HG02571 (cell line): ENCODE results near the gene KBTBD8.

ENCODE experiments used
- ATAC-seq: cut with Tn5 transposase; IDR thresholded peaks from one replicate; pipeline ENCODE4 v1.9.1; 2021; ENCODE audit warnings: mild to moderate bottlenecking, moderate library complexity; ENCODE audit not compliant: unreplicated experiment

Gene KBTBD8

GRCh38 chr3:67033079-67033478 lies 35.0 kb downstream of the KBTBD8 start:
- ATAC-seq, result no peak

GRCh38 chr3:67034371-67034770 lies 36.3 kb downstream of the KBTBD8 start:
- no peak for ATAC-seq

- ATAC-seq, result no peak
Observed at GRCh38 chr3:67037615-67038014, 39.5 kb downstream of the KBTBD8 start.

GRCh38 chr3:67044295-67044694 lies 46.2 kb downstream of the KBTBD8 start:
- ATAC-seq, result no peak

GRCh38 chr3:67044955-67045354 lies 46.8 kb downstream of the KBTBD8 start:
- ATAC-seq, result no peak

GRCh38 chr3:67045711-67046465 lies 47.8 kb downstream of the KBTBD8 start:
- ATAC-seq, result no peak

- ATAC-seq, result no peak
Observed at GRCh38 chr3:67047051-67047450, 48.9 kb downstream of the KBTBD8 start.

GRCh38 chr3:67048067-67048714 lies 50.1 kb downstream of the KBTBD8 start:
- ATAC-seq, result peak; percentile 94

GRCh38 chr3:67048715-67049074 lies 50.6 kb downstream of the KBTBD8 start:
- peak; percentile 37 for ATAC-seq

GRCh38 chr3:67059443-67059842 lies 61.3 kb downstream of the KBTBD8 start:
- ATAC-seq, result no peak
